Activated CD4-positive, alpha-beta memory T cell treated with anti-CD3 and anti-CD28 coated beads for 36 hours (primary cell): ENCODE data around the gene TNFRSF1A. TPM values are rescaled to one million over a fixed set of nuclear protein-coding genes. Genes with fewer than 3 reads are reported as not detected.

ENCODE experiments used
- CTCF ChIA-PET: fragments of 350-600 bp; sonication (Branson Sonifier 250); formaldehyde crosslinking; loops from one replicate; lab custom pipeline; 2021; ENCODE audit warnings: antibody characterized with exemption, inconsistent platforms; lab: Charles Lee
- POLR2A ChIA-PET: fragments of 350-600 bp; sonication (Branson Sonifier 250); formaldehyde crosslinking; loops from one replicate; lab custom pipeline; 2021; ENCODE audit warnings: antibody characterized with exemption; lab: Charles Lee
- DNase-seq: peaks from one replicate; pipeline ENCODE4 v3.0.0-alpha.2; 2020
- H3K27ac Mint-ChIP-seq: one replicate; pipeline ENCODE4 v1.8.0; 2021; ENCODE audit warnings: mixed read lengths
- H3K27me3 Mint-ChIP-seq: one replicate; pipeline ENCODE4 v1.8.0; 2021; ENCODE audit warnings: mixed read lengths
- H3K36me3 Mint-ChIP-seq: one replicate; pipeline ENCODE4 v1.8.0; 2021; ENCODE audit warnings: mixed read lengths
- H3K4me1 Mint-ChIP-seq: one replicate; pipeline ENCODE4 v1.8.0; 2021; ENCODE audit warnings: low read depth, mixed read lengths
- H3K4me3 Mint-ChIP-seq: one replicate; pipeline ENCODE4 v1.8.0; 2021; ENCODE audit warnings: mild to moderate bottlenecking, mixed read lengths
- H3K9me3 Mint-ChIP-seq: one replicate; pipeline ENCODE4 v1.8.0; 2021; ENCODE audit warnings: mixed read lengths
- intact Hi-C: fragments of 100-400 bp; cut with micrococcal nuclease; formaldehyde crosslinking; loops from one replicate; pipeline ENCODE4 v1.15.1; 2023
- total RNA-seq, 2 experiments: library from RNA; stranded (reverse); gene quantifications; one replicate each; pipeline ENCODE4 v1.2.3, GENCODE V29; 2021

The TNFRSF1A gene
- total RNA-seq, 2 experiments from 2014 or later: 47.5 to 49.6 TPM

DNA sequence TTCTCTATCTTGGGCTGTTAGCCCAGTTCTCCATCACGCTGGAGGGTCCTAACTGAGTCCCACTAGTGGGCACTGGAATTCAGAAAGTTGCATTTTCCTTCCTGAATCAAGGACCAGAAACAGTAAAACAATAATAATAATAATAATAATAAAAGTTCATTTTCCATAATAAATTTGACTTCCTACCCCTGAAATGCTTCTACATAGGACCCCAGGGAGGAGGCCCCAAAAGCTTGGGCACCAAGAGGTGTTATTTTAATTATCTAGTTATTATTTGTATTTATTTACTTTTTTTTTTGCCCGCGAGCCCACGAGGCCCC is 21.1 kb upstream of the TNFRSF1A start:
- Mint-ChIP-seq H3K4me3 (no peak overlapping the region), H3K4me1 (peaks cover 26% of the 10 kb centered on the region), H3K9me3 (no peaks in the 10 kb centered on the region), H3K27me3 (no peaks in the 10 kb centered on the region), H3K27ac (no peak overlapping the region), H3K36me3 (no peaks in the 10 kb centered on the region)
- CTCF ChIA-PET: interaction anchor here (1.0 to 1.7 kb wide), 8 partner anchors 18 to 102 kb away, joined by 3 to 10 read pairs (median 7); no protein-coding TSS in a partner anchor
- intact Hi-C loops: loop anchor here (1.0 kb wide), 1 partner anchor 28 kb away; no protein-coding TSS in a partner anchor
- no peak for DNase-seq
- POLR2A ChIA-PET: interaction anchor here (1.0 to 1.6 kb wide), 5 partner anchors 18 to 36 kb away, joined by 3 to 6 read pairs (median 5); partner anchors contain the start of gene TNFRSF1A

DNA sequence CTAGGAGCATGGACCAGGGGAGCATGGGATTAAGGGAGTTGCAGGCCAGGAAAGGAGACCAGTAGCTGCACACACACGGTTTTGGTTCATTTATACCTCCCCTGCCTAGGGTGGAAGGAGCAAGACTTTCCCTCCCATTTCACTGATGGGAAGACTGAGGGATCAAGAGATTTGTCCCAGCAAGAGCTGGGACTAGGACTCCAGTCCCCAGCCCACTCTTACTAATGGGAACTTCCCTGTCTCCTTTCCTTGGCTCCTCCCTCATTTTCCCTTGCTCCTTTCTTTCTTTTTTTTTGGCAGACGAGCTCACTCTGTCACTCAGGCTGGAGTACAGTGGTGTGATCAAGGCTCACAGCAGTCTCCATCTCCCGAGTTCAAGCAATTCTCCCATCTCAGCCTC is 20.5 kb upstream of the TNFRSF1A start:
- CTCF ChIA-PET: interaction anchor here (1.0 to 1.7 kb wide), 6 partner anchors 23 to 102 kb away, joined by 3 to 10 read pairs (median 6); no protein-coding TSS in a partner anchor
- Mint-ChIP-seq H3K4me1 (peaks cover 22% of the 10 kb centered on the region), H3K27ac (no peak overlapping the region), H3K27me3 (no peaks in the 10 kb centered on the region), H3K9me3 (no peaks in the 10 kb centered on the region), H3K4me3 (no peak overlapping the region), H3K36me3 (no peaks in the 10 kb centered on the region)
- intact Hi-C loops: no loop called here
- POLR2A ChIA-PET: interaction anchor here (1.6 kb wide), 2 partner anchors 20 to 36 kb away, joined by 5 to 6 read pairs; partner anchors contain the start of gene TNFRSF1A
- no peak for DNase-seq

DNA sequence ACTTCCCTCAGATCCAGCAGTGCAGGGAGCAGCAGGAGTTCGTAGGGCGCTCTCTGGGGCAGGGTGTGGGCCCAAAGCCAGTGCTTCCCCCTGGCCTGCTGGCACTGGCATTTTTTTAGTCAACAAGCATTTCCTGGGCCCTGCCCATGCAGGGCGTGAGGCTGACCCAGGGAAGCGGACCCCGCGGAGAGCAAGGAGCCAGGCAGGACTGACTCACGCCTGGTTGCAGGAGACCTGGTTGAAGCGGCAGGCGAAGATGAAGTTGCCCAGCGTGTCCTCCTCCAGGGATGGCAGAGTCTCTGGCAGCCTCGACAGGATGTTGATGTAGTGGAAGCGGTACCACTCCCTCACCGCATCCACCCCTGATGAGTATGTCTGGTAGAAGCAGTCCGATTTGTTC is 20.0 kb upstream of the TNFRSF1A start:
- H3K27ac Mint-ChIP-seq: no peak overlapping the region
- DNase-seq: peak; percentile 37
- no peaks in the 10 kb centered on the region for H3K9me3 Mint-ChIP-seq
- peaks cover 19% of the 10 kb centered on the region for H3K4me1 Mint-ChIP-seq
- ChIA-PET POLR2A (no interaction called here), CTCF (interaction anchor here (1.3 to 1.6 kb wide), 2 partner anchors 25 to 39 kb away, joined by 3 to 7 read pairs; no protein-coding TSS in a partner anchor)
- intact Hi-C loops: no loop called here
- no peaks in the 10 kb centered on the region for H3K36me3 Mint-ChIP-seq
- peak overlapping the region; percentile 2 for H3K4me3 Mint-ChIP-seq
- no peaks in the 10 kb centered on the region for H3K27me3 Mint-ChIP-seq

DNA sequence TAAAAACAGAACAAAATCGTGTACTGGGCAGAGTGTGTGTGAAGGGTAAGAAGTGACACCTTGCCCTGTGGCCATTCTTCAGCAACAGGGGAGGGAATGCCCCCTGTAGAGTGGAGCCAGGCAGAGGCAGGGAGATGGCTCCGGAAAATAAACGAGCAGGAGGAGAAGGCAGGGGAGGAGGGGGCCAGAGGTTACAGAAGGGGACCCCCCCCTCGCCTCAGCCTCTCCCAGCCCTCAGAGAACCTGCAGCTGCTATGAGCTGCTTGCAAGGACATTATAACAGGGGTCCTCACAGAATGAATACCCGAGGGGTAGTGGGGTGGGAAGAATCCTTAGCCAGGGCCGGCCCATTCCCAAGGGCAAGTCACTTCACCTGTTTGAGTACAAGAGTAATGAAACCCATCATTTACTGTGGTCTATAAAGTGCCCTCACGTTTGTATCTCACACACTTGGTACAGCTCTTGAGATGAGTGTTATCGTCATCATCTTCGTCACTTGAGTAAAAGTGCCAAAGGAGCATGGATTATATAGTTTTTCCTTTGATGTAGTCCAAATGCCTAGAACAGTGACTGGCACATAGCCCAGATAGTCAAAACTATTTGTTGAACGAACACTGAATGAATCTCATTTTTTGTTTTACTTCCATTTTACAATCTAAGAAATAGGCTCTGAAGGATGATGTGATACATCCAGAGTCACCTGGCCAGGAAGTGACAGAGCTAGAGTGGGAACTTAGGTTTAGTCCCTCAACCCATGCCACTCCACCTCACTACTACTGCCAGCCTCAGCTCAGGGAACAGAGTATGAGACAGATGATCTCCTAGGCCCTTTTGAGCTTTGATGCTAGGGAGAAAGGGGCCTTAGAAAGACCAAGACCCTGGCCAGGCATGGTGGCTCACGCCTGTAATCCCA is 19.0 kb upstream of the TNFRSF1A start:
- ChIA-PET CTCF (interaction anchor here (0.9 to 1.3 kb wide), 2 partner anchors 16 to 38 kb away, joined by 3 to 4 read pairs; no protein-coding TSS in a partner anchor), POLR2A (interaction anchor here (1.0 kb wide), 1 partner anchor 17 kb away, joined by 3 read pairs; no protein-coding TSS in a partner anchor)
- intact Hi-C loops: loop anchor here (1.0 kb wide), 1 partner anchor 16 kb away; no protein-coding TSS in a partner anchor
- H3K4me1 Mint-ChIP-seq: peaks cover 19% of the 10 kb centered on the region
- DNase-seq: peak; percentile 49
- no peaks in the 10 kb centered on the region for H3K9me3 Mint-ChIP-seq
- no peak overlapping the region for H3K4me3 Mint-ChIP-seq
- no peaks in the 10 kb centered on the region for H3K36me3 Mint-ChIP-seq
- H3K27ac Mint-ChIP-seq: peak overlapping the region; percentile 16
- H3K27me3 Mint-ChIP-seq: no peaks in the 10 kb centered on the region

DNA sequence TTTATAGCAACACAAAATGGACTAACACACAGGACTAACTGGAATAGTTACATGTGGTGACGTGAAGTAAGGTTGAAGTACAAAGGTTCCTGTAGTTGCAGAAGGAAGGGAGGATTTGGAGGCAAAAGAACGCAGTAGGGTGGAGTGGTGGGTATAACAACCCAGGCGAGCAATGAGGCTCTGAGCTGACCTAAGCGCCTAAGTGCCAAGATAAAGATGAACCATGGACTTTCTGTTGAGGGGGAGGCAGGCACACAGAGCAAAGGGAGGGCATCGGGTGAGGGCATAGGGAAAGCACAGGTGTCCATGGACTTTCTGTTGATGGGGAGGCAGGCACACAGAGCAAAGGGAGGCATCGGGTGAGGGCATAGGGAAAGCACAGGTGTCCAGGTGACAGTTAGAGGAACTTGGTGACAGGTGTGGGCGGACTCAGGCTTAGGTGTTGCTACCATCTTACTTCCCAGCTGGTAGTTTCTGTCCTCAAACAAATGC is 18.2 kb upstream of the TNFRSF1A start:
- intact Hi-C loops: loop anchor here (1.0 kb wide), 1 partner anchor 15 kb away; no protein-coding TSS in a partner anchor
- ChIA-PET POLR2A (interaction anchor here (1.0 kb wide), 1 partner anchor 16 kb away, joined by 3 read pairs; no protein-coding TSS in a partner anchor), CTCF (interaction anchor here (1.3 kb wide), 1 partner anchor 37 kb away, joined by 3 read pairs; no protein-coding TSS in a partner anchor)
- Mint-ChIP-seq H3K4me3 (no peak overlapping the region), H3K36me3 (no peaks in the 10 kb centered on the region), H3K9me3 (no peaks in the 10 kb centered on the region), H3K4me1 (peaks cover 19% of the 10 kb centered on the region), H3K27ac (no peak overlapping the region), H3K27me3 (no peaks in the 10 kb centered on the region)
- no peak for DNase-seq

DNA sequence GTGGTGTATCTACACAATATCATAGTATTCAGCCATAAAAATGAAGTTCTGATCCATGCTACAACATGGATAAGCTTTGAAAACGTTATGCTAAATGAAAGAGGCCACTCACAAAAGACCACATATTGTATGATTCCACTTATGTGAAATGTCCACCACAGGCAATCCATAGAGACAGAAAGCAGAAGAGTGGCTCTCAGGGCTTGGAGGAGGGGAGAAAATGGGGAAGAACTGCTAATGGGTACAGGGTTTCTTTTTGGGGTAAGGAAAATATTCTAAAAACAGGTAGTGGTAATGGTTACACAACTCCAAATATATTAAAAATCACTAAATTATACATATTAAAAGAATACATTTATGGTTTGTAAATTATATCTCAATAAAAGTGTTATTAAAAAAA is 17.0 kb upstream of the TNFRSF1A start:
- ChIA-PET POLR2A (no interaction called here), CTCF (no interaction called here)
- no peak for DNase-seq
- H3K9me3 Mint-ChIP-seq: no peaks in the 10 kb centered on the region
- no peak overlapping the region for H3K4me3 Mint-ChIP-seq
- no peak overlapping the region for H3K27ac Mint-ChIP-seq
- no peaks in the 10 kb centered on the region for H3K36me3 Mint-ChIP-seq
- intact Hi-C loops: no loop called here
- peaks cover 16% of the 10 kb centered on the region for H3K4me1 Mint-ChIP-seq
- H3K27me3 Mint-ChIP-seq: no peaks in the 10 kb centered on the region

DNA sequence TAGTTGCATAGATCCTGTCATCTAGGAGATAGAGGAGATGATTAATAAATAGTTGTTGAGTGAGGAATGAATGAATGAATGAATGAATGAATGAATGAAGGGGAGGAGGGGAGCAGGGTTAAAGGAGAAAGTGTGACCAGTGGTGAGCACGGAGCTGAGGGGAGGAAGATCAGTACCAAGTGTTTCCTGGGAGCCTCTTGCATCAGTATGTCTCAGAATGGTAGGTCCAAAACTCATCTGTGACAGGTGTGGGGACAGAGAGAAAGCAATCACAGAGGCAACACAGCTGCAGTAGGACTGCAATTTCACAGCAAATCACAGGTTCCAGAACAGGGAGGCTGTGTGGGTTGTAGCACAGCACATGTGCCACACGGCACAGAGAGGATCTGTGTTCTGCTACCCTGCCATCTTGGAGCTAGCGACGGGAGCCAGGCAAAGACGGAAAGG is 14.5 kb upstream of the TNFRSF1A start:
- Mint-ChIP-seq H3K27me3 (no peaks in the 10 kb centered on the region), H3K9me3 (no peaks in the 10 kb centered on the region), H3K4me1 (peaks cover 12% of the 10 kb centered on the region), H3K4me3 (no peak overlapping the region), H3K36me3 (no peaks in the 10 kb centered on the region), H3K27ac (no peak overlapping the region)
- POLR2A ChIA-PET: interaction anchor here (0.8 kb wide), 1 partner anchor 11 kb away, joined by 3 read pairs; no protein-coding TSS in a partner anchor
- intact Hi-C loops: no loop called here
- CTCF ChIA-PET: interaction anchor here (1.2 kb wide), 1 partner anchor 11 kb away, joined by 3 read pairs; no protein-coding TSS in a partner anchor
- DNase-seq: no peak

DNA sequence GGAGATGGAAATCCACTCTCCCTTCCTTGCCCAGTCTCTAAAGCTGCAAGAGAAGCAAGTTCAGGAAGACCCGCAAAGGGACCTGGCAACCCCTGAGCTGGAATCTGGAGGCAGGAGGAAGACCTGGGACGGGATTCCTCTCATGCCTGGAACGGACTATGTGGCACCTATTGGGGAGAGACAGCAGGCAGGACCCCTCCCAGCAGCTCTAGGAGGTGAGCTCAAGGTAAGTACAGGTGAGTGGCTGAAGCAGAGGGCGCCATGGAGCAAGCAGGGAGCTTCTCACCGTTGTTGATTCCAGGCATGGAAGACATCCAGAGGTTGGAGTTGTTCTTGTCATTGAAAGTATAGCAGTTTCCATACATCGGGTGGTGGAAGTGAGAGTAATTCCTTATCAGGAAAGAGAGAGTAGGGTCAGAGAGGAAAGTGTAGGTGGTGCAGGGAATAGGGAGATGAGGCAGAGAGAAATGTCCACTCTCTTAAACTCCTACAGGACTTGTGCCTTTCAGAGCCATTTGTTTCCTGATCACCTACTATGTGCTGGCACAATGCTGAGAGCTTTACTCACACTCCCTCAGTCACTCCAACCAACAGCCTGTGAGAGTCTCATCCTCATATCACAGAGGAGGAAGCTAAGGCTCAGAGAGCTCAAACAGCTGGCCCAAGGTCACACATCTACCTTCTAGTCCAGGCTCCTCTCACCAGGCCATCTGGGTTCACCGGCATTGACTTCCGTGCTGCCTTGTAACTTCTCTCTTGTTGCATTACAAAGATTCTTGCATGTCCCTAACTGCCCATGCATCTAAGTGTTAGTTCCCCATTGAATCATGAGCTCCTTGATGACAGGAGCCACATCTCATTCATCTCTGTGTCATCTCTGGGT is 13.9 kb upstream of the TNFRSF1A start:
- H3K9me3 Mint-ChIP-seq: no peaks in the 10 kb centered on the region
- H3K36me3 Mint-ChIP-seq: no peaks in the 10 kb centered on the region
- ChIA-PET POLR2A (interaction anchor here (0.8 kb wide), 1 partner anchor 10 kb away, joined by 3 read pairs; no protein-coding TSS in a partner anchor), CTCF (interaction anchor here (1.2 kb wide), 1 partner anchor 11 kb away, joined by 3 read pairs; no protein-coding TSS in a partner anchor)
- no peaks in the 10 kb centered on the region for H3K27me3 Mint-ChIP-seq
- intact Hi-C loops: no loop called here
- no peak overlapping the region for H3K4me3 Mint-ChIP-seq
- H3K4me1 Mint-ChIP-seq: peaks cover 7% of the 10 kb centered on the region
- no peak overlapping the region for H3K27ac Mint-ChIP-seq
- DNase-seq: no peak

DNA sequence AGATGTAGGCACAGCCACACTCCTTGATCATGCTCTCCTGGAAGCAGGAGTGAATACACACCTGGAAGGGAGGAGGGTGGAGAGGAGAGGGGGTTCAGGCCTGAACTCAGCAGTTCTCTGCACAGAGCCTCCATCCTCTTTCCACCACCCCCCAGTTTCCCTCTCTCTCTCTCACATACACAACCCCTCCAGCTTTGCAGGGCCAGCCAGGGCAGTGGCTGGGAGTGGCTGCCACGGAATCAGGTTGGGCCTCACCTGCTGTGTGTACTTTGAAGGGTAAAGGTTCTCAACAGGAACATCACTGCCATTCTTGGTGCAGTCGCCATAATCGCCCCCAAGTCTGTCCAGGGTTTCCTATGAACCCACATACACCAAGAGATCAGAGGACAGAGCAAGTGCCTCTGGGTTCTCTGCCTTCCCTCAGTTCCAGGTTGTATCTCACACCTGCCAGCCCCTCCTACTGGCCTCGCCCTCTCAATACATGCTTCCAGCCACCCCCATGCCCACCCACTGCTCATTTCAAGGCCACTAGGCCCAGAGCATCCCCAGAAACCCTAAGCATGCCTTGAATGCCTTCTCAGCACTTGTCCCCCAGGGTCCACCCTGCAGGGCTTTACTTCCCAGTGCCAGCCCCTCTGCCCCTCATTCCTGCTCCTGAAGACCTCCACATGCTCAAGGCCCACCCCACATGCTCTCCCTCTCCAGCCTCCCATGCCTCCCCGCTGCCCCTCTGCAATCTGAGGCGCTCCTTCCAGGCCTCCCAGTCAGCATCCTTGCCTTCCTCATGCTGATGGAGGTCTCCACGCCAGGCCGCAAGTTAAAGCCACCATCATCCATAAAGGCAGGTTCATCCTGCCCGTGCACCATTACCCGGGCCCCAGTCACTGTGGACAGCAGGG is 12.9 kb upstream of the TNFRSF1A start:
- no peaks in the 10 kb centered on the region for H3K36me3 Mint-ChIP-seq
- CTCF ChIA-PET: no interaction called here
- H3K27ac Mint-ChIP-seq: no peak overlapping the region
- no peaks in the 10 kb centered on the region for H3K27me3 Mint-ChIP-seq
- DNase-seq: no peak
- intact Hi-C loops: no loop called here
- H3K9me3 Mint-ChIP-seq: no peaks in the 10 kb centered on the region
- no peak overlapping the region for H3K4me3 Mint-ChIP-seq
- no peaks in the 10 kb centered on the region for H3K4me1 Mint-ChIP-seq
- POLR2A ChIA-PET: no interaction called here
